Ishikawa (cell line): ENCODE measurements around the gene ACTL7A.

Source experiments
- TEAD4 ChIP-seq: IDR thresholded peaks from 2 replicates; pipeline ENCODE4 v1.6.1; 2012
- YY1 ChIP-seq: IDR thresholded peaks from 2 replicates; pipeline ENCODE4 v1.6.1; 2012; ENCODE audit warnings: low read depth

DNA sequence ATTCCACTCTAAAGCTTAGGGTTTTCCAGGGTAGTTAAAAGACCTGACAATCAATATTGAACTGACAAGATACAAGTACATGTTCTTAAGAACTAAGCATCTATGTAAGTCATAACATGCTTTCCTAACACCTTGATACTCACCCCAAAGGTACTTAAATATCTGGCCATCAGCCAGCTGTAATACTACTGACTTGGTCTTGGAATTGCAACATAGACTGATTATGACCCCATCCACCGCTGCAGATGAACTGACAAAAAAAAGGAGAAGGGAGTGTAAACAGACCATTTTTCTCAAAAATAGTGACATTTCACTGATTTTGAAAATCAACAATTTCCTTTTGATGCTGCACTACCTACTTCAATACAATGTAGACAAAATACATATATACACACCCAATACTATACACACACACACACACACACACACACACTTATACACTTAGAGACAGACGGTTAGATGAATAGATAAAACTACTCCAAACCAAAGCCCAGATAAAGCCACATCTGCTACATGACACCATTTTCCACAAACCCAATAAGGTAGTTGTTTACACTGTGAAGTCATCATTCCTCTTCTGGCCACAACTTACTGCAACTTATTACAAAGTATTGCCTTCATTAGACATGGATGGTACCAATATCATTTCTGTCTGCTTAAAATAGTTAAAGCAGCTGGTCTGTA is 41.5 kb downstream of the ACTL7A start:
- TF ChIP-seq YY1 (no peak), TEAD4 (no peak)
